GM21723 (cell line): ENCODE data around the gene CXCL3.

Source experiments
- ATAC-seq: cut with Tn5 transposase; IDR thresholded peaks from one replicate; pipeline ENCODE4 v1.9.1; 2021; ENCODE audit warnings: mild to moderate bottlenecking, moderate library complexity; ENCODE audit not compliant: unreplicated experiment

The CXCL3 gene

DNA sequence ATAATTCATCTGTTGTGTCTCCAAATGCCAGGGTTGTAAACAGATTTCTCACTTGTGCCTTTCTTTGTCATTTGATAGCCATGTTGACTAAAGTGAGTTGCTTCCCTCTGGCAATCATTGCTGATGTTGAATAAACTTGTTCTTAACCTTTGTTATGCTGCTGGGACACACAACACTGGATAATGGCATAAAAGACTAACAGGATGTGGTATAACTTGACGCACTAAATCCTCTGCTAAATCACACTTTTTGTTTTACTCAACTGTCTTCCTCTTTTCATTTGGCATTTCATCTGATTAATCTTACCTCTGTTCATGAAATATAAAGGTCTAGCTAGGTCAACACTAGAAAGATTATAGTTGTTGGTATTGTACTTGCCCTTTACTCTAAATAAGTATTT, 22.4 kb downstream of the CXCL3 start:
- ATAC-seq: no peak

DNA sequence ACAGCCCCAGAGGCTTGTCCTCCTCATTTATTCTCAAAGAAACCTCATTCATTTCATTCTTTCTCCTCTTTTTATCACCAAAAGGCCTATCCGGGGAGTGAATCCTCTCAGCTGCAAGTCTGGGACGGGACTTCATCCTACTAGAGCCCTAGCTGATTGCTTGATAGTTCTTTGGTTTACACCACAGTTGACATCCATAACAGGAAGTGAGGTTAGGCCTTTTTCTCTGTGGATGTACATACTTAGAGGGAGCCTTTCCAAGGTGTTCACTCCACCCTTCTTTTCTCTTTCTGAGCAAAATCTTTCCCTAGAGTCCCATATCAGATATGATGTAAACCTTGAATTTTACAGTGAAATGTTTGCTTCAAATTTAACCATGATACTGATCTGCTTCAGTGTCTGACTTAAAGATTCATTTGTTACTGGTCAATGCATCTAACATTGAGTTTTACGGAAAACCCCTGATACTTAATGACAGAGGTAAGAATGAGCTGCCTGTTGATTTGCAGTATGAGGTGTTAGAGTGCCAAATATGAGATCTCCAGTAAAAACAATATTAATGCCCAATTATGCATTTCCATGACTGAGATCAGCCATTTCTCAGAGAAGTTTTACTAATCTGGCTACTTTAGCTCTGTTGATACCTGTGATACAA, 23.2 kb downstream of the CXCL3 start:
- no peak for ATAC-seq

DNA sequence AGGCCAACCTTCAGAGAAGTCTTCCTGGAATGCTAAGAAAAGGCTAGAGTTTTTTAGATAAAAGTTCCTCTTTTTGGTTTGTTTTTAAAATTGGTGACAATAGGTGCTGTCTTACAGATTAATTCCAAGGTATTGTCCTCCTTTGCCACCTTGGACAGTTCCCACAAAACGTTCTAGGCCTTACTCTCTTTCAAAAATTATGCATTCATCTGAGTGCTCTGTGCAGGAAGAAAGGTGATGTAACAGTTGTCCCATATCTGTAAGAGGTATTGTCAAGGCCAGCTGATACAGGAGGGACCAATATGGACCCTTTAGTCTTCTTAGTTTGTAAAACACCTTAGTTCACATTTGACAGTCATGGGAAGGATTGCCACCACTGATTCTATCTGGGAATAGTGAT, 24.2 kb downstream of the CXCL3 start:
- no peak for ATAC-seq

DNA sequence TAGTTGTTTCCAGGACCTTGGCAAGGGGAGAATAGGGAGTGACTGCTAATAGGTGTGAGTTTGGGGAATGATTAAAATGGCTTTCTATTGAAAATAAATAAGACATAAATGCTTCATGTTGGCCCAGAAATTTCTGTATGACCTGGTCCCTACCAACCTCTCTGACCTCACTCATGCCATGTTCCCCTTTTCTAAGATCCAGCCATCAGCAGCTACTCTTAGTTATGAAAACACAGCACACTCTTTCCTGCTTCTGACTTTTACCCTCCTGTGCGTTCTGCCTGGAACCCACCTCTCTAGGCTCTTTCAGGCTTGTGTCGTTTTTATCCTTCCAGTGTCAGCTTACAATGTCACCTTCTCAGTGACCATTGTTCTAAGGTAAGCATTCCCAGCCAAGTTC, 25.2 kb downstream of the CXCL3 start:
- no peak for ATAC-seq

DNA sequence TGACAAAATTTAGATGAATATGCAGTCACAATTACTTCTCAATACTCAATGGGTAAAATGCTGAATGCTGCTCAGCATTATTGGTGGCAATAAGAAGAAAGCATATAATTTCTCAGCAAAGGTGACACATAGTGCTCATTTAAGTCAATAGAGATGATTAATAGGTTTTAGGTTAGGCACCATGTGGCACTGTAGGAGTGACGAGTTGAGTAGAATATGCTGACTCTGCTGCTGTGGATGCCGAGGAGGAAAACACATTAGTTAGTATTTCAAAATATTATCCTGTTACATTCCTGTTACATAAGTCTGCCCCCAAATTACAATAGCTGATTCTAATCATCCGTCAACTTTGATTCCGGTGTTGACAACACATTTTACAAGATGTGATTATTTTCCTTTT, 26.4 kb downstream of the CXCL3 start:
- ATAC-seq: no peak

DNA sequence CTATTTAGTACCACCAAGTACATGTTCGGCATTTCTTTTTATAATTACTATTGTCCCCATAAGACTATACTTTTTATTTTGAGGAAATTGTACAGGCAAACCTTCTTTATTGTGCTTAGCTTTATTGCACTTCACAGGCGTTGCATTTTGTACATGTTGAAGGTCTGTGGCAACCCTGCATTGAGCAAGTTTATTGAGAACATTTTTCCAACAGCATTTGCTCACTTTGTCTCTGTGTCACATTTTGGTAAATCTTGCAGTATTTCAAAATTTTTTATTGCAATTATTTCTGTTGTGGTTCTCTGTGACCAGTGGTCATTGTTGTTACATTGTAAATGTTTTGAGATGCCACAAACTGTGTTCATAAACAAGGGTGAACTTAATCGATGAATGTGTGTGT, 29.2 kb downstream of the CXCL3 start:
- no peak for ATAC-seq

DNA sequence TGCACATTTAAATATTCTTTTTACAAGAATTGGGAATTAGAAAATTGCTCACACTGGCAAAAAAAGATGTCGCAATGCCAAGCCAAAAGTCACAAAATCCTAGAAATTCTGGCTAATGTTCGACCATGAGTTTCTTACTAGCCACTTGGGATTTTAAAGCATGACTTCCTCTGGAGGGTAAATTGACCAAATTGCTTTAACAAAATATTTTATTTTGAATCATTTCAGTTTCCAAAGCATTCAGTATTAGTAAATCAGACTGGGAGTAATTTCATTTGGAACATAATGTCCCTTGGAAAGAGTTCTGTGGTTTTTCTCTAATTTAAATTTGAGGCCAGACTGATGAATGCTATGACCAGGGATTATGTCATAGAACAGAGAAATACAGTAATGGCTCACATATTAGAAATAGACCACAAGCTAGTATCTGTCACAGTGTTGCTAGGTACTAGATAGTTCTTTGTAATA, 32.4 kb downstream of the CXCL3 start:
- no peak for ATAC-seq

DNA sequence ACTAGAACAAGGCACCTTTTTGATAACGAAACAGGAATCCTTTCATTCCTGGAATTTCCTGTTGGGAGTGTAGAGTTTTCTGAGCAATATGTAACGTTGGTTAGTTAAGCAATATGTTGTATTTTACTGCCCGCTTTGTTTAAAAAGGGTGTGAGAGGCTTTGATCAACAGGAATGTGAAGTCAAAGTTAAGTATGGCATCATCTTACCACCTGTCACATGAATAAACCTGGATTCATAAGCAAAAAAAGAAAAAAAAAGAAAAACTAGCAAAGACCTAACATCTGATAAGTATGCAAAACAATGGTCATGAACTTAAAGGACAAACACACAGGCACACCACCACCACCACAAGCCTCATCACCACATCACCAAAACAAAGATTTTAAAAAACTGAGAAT, 33.0 kb downstream of the CXCL3 start:
- ATAC-seq: no peak

DNA sequence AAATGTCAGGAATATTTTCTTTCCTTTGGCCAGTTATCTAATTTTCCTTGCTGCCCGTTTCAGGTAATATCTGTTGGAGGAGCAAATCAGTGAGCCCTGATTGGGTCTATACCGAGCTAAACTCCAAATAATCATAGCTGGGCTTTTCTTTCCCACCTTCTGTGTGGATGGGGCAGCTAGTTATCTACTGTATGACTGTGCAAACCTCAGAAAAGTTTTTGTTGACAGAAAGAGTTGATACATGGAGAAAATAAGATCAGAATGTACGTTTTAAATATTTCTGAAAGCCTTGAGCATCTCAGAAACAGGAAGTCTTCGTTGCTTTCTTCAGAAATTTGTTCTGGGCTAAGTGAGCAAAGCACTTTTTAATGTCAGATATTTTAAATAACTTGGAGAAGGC, 33.8 kb downstream of the CXCL3 start:
- ATAC-seq: no peak

DNA sequence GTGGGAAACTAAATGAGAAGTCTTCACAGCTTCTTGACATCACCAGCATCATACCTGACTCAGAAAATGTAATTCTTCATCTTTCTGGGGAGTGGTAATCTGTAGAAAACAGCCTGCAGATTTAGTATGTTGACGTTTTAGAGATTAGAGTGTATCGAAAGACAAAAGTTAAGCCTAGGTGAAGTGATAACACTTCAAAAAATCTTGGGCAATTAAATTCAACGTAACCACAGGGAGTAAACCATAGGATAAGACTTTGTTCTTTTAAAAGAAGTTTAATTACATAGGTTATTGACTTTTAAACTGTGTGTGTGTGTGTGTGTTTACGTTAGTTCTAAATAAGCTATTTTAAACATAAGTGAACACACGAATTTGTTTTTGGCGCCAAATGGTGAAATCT, 38.2 kb downstream of the CXCL3 start:
- ATAC-seq: no peak

DNA sequence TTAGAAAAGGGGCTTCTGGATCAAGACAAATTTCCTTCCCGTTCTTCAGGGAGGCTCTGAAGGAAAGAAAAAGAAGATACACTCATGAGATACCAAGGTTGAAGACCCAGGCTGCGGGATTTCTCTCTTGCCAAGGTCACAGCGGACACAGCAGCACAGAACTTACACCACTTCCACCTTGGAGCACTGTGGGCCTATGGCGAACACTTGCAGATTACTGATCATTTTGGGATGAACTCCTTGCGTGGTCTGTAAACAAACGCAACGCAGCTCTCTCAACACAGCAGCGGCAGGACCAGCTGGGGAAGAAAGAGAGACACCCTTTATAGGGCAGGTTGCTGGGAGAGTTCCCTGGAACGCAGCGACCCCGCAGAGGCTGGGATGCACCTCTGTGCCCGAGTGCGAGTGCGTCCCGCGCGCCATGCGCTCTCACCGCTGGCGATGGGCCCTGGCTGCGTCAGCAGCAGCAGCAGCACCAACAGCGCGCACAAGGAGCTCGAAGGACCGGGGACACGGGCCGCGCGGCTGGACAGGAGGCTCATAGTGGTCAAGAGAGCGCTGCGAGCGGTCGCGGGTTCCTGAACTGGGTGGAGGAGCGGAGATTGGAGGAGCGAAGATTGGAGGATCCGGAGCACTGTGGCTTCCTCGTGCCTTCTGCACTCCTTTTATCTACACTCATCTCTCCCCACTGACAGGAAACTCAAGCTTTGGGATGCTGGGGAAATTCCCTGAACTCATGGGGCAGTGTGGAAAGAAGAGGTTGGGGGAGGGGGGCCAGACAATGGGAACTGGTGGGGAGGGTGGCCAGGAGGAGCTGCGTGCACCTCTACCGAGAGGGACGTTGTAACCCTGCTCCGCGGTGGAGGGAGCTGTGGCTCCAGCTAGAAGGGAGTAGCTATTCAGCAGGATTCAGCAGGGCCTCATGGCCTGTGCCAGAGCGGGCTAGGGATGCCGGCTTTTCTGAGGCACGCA, 40.2 kb downstream of the CXCL3 start, which contains the start of gene CXCL5:
Gene CXCL5 (minus strand): TSS at position 638 of the 972 bp plus-strand sequence. CDS start 96 bp downstream, at position 542.
- ATAC-seq: no peak

DNA sequence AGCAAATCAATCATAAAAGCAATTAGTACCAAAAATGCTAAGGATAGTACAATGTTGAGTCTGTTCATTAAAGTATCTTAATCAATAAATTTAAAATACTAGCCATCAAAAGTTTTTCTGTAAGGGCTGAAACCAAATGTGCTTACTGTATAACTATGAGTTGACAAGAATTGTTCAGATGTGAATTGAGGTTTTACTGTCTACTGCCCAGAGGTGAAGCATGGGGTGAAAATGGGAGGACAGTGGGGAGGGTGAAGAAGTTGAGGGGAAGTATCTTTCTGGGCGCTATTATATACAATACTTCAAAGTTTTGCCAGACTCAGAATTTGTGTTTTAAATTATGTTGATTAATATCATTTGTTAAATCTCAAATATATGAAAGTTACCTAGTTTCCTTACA, 46.4 kb downstream of the CXCL3 start:
- ATAC-seq: no peak

DNA sequence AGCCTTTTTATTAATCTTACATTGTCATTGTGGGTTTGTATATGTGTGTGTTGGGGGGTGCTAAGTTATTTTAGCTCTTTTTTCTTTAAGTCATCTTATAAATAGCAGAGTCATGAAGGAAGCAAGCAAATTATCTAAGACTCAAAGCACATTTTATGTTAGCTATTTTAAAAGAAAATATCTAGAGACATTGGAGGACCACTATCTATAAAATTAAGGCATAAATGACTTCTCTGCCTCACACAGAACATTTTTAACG, 46.8 kb downstream of the CXCL3 start:
- ATAC-seq: no peak

DNA sequence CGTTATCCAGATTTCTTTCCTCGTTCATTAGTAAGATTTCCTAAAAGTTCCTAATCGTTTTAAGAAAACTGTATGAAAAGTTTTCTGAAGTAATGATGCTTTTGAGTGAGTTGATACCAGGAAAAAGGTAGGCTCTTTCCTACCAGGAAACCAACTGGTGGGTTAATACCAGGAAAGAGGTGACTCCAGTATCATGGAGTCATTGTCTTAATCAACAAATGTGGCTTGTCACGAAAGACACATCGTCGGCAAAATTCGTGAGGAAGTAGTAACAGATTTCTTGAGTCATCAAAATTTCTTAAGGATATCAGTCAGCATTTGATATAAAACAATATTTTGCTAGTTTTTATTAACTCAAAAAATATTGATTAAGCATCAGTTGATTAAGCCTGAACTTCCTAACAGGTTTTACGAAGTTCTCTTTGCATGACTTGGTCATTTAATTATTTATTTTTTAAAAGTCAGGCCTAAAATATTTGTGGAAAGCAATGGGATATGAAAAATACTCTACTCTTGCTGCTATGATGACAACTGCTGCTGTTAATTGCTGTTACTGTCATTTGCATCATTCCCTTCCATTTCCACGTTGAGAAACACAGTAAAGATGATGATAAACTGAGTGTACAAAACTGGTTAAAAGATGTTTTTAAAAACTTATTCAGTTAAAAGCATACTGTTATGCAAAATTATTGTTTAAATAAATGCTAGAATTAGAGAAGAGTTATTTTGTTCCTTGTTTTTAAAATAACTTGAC, 47.3 kb downstream of the CXCL3 start:
- ATAC-seq: no peak

DNA sequence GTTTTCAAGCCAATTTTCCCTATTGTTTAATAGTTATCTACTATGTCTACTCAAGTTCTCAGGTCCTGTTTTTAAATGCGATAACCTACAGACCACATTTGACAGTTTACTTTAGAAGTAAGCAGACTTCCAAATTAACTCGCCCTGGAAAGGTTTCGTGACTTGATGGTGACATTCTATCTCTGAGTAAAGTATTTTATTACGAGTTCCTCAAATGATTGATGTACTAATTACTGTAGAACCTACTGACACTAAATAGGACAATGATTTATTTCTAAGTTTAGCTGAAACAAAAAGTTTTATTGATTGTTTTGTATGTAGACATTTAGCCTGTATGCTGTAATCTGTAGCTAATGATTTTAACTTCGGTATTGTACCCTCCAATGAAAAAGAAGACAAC, 48.6 kb downstream of the CXCL3 start:
- no peak for ATAC-seq

DNA sequence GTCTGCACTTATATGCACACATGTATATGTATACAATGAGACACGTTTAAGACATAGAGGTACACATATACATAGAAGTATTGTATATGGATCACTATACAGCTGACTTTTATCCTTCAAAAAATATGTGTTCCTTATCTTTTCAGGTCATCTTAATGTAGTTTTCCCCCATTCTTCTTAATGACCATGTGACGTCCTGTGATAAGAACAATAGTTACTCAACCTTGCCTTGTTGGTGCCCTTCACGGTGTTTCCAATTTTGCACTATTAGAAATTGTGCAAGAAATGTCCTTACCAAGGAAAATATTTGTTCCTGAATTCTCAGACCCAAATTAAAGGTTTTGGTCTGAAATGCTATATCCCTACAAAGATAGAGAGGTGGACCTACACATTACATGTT, 49.5 kb downstream of the CXCL3 start:
- no peak for ATAC-seq

DNA sequence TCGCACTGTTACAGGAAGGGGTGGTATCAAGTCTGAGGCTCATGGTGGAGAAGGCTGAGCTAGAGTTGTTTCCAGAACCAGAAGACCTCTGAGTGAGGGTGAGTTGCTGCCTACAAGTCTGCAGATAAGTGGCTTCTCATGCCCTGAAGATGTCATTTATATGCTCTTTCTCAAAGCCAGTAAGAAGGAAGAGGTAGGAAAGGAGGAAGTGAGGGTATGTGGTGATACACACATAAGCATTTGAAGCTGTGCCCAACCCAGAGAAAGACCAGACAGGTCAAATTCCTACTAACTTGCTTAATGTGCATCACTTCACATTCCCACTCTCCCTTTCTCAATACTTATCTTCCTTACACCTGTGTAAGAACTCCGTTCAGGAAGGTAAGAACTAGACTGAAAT, 50.4 kb downstream of the CXCL3 start, which contains the start of gene PPBP:
Gene PPBP (minus strand): TSS at position 130 of the 400 bp plus-strand sequence. CDS start 87 bp downstream, at position 43.
- ATAC-seq: no peak
